IgD-negative memory B cell (primary cell): Measurements from ENCODE around the gene MAFB. TPM values are rescaled to one million over a fixed set of nuclear protein-coding genes. Genes with fewer than 3 reads are reported as not detected.
A peak's percentile ranks its signal among the peaks of the same experiment; 100 is the strongest.

ENCODE experiments used
- H3K27ac Mint-ChIP-seq, 3 donors: one replicate each; pipeline ENCODE4 v1.8.0; 2020 to 2022; ENCODE audit warnings: mild to moderate bottlenecking in 3 of 3, mixed read lengths in 3 of 3, moderate library complexity in 1 of 3
- H3K27me3 Mint-ChIP-seq: one replicate; pipeline ENCODE4 v1.8.0; 2021; ENCODE audit warnings: mixed read lengths
- H3K36me3 Mint-ChIP-seq: one replicate; pipeline ENCODE4 v1.8.0; 2020; ENCODE audit warnings: mild to moderate bottlenecking, mixed read lengths
- H3K4me1 Mint-ChIP-seq, 3 donors: one replicate each; pipeline ENCODE4 v1.8.0; 2020 to 2022; ENCODE audit warnings: mixed read lengths in 3 of 3, mild to moderate bottlenecking in 1 of 3
- H3K4me3 Mint-ChIP-seq, 4 donors: one replicate each; pipeline ENCODE4 v1.8.0; 2020 to 2022; ENCODE audit warnings: mild to moderate bottlenecking in 4 of 4, mixed read lengths in 4 of 4, moderate library complexity in 3 of 4
- H3K9me3 Mint-ChIP-seq, 3 donors: one replicate each; pipeline ENCODE4 v1.8.0; 2020 to 2021; ENCODE audit warnings: mixed read lengths in 3 of 3, mild to moderate bottlenecking in 1 of 3
- polyA plus RNA-seq: library from polyadenylated mRNA; unstranded; fragments of 300-500 nt; fragmentation: Illumina TruSeq; gene quantifications from one replicate; pipeline ENCODE4 v1.2.3, GENCODE V29; 2021

The MAFB gene
- polyA plus RNA-seq, 1 donor from 2014 or later, result not detected

GRCh38 chr20:40690836-40691565 is 2.0 kb upstream of the MAFB start:
- H3K9me3 Mint-ChIP-seq, result no peaks in the 10 kb centered on the region
- H3K36me3 Mint-ChIP-seq, result no peaks in the 10 kb centered on the region
- peaks cover 2 to 9% (median 7%) of the 10 kb centered on the region in 3 donors for H3K4me1 Mint-ChIP-seq
- peaks cover 73% of the 10 kb centered on the region for H3K27me3 Mint-ChIP-seq
- H3K27ac Mint-ChIP-seq, result peak overlapping the region in 2 of 3 donors; percentile 78 to 96
- H3K4me3 Mint-ChIP-seq, result peak overlapping the region in 2 of 4 donors; percentile 33 to 72

GRCh38 chr20:40689943-40690835 is 1.2 kb upstream of the MAFB start:
- Mint-ChIP-seq H3K27me3 (peaks cover 71% of the 10 kb centered on the region), H3K36me3 (no peaks in the 10 kb centered on the region), H3K4me1 (peaks cover 2 to 9% (median 7%) of the 10 kb centered on the region in 3 donors), H3K9me3 (no peaks in the 10 kb centered on the region), H3K27ac (peak overlapping the region in 2 of 3 donors; percentile 78 to 82), H3K4me3 (peak overlapping the region; percentile 79 to 93 (median 90))

GRCh38 chr20:40688129-40689099 is 622 bp downstream of the MAFB start:
- Mint-ChIP-seq H3K9me3 (no peaks in the 10 kb centered on the region), H3K27ac (no peak overlapping the region), H3K4me3 (peak overlapping the region in 3 of 4 donors; percentile 39 to 64 (median 49)), H3K4me1 (peaks cover 2 to 9% (median 7%) of the 10 kb centered on the region in 3 donors), H3K27me3 (peaks cover 69% of the 10 kb centered on the region), H3K36me3 (no peaks in the 10 kb centered on the region)

GRCh38 chr20:40687384-40688128 is 1.5 kb downstream of the MAFB start:
- Mint-ChIP-seq H3K36me3 (no peaks in the 10 kb centered on the region), H3K27me3 (peaks cover 66% of the 10 kb centered on the region), H3K4me3 (peak overlapping the region in 1 of 4 donors; percentile 39), H3K4me1 (peaks cover 2 to 11% (median 7%) of the 10 kb centered on the region in 3 donors), H3K27ac (no peak overlapping the region), H3K9me3 (no peaks in the 10 kb centered on the region)

- no peaks in the 10 kb centered on the region for H3K36me3 Mint-ChIP-seq
- no peaks in the 10 kb centered on the region for H3K9me3 Mint-ChIP-seq
- H3K4me1 Mint-ChIP-seq, result peaks cover 2 to 9% (median 7%) of the 10 kb centered on the region in 3 donors
- peaks cover 60% of the 10 kb centered on the region for H3K27me3 Mint-ChIP-seq
- H3K4me3 Mint-ChIP-seq, result peak overlapping the region in 2 of 4 donors; percentile 17 to 63
- H3K27ac Mint-ChIP-seq, result peak overlapping the region in 1 of 3 donors; percentile 84
These were observed 2.1 kb downstream of the MAFB start for GRCh38 chr20:40686893-40687292.

GRCh38 chr20:40686434-40686882 is 2.6 kb downstream of the MAFB start:
- no peaks in the 10 kb centered on the region for H3K9me3 Mint-ChIP-seq
- H3K27ac Mint-ChIP-seq, result peak overlapping the region in 1 of 3 donors; percentile 53
- H3K27me3 Mint-ChIP-seq, result peaks cover 56% of the 10 kb centered on the region
- peak overlapping the region in 2 of 4 donors; percentile 17 to 63 for H3K4me3 Mint-ChIP-seq
- peaks cover 2 to 7% (median 7%) of the 10 kb centered on the region in 3 donors for H3K4me1 Mint-ChIP-seq
- no peaks in the 10 kb centered on the region for H3K36me3 Mint-ChIP-seq

GRCh38 chr20:40685349-40685748 is 3.7 kb downstream of the MAFB start:
- Mint-ChIP-seq H3K36me3 (no peaks in the 10 kb centered on the region), H3K27me3 (peaks cover 46% of the 10 kb centered on the region), H3K4me3 (no peak overlapping the region), H3K9me3 (no peaks in the 10 kb centered on the region), H3K27ac (no peak overlapping the region), H3K4me1 (peaks cover 2 to 7% (median 7%) of the 10 kb centered on the region in 3 donors)

- Mint-ChIP-seq H3K4me1 (peaks cover 0 to 4% (median 0%) of the 10 kb centered on the region in 3 donors), H3K27ac (no peak overlapping the region)
These were observed 5.2 kb downstream of the MAFB start for GRCh38 chr20:40683894-40684268.

GRCh38 chr20:40683221-40683893 is 5.7 kb downstream of the MAFB start:
- Mint-ChIP-seq H3K36me3 (no peaks in the 10 kb centered on the region), H3K4me3 (no peak overlapping the region), H3K27ac (peak overlapping the region in 1 of 3 donors; percentile 31), H3K4me1 (peaks cover 0 to 4% (median 0%) of the 10 kb centered on the region in 3 donors), H3K9me3 (no peaks in the 10 kb centered on the region), H3K27me3 (peaks cover 44% of the 10 kb centered on the region)

More at GRCh38 chr20:40683894-40684268, 5.2 kb downstream of the MAFB start:
- H3K4me3 Mint-ChIP-seq, result peak overlapping the region in 1 of 4 donors; percentile 2
- peaks cover 47% of the 10 kb centered on the region for H3K27me3 Mint-ChIP-seq
- no peaks in the 10 kb centered on the region for H3K36me3 Mint-ChIP-seq
- no peaks in the 10 kb centered on the region for H3K9me3 Mint-ChIP-seq

GRCh38 chr20:40682104-40682981 is 6.7 kb downstream of the MAFB start:
- Mint-ChIP-seq H3K9me3 (peaks cover 0 to 1% (median 0%) of the 10 kb centered on the region in 3 donors), H3K27ac (no peak overlapping the region), H3K27me3 (peaks cover 40% of the 10 kb centered on the region), H3K36me3 (no peaks in the 10 kb centered on the region), H3K4me1 (peaks cover 0 to 4% (median 0%) of the 10 kb centered on the region in 3 donors), H3K4me3 (peak overlapping the region in 2 of 4 donors; percentile 9 to 52)

- Mint-ChIP-seq H3K4me3 (no peak overlapping the region), H3K4me1 (peaks cover 0 to 4% (median 0%) of the 10 kb centered on the region in 3 donors), H3K9me3 (peaks cover 0 to 1% (median 0%) of the 10 kb centered on the region in 3 donors), H3K27me3 (peaks cover 35% of the 10 kb centered on the region), H3K27ac (no peak overlapping the region), H3K36me3 (no peaks in the 10 kb centered on the region)
These were observed 7.4 kb downstream of the MAFB start for GRCh38 chr20:40681684-40682083.

- peaks cover 0 to 7% (median 0%) of the 10 kb centered on the region in 3 donors for H3K4me1 Mint-ChIP-seq
- no peak overlapping the region for H3K27ac Mint-ChIP-seq
- H3K9me3 Mint-ChIP-seq, result peaks cover 0 to 1% (median 0%) of the 10 kb centered on the region in 3 donors
- peaks cover 31% of the 10 kb centered on the region for H3K27me3 Mint-ChIP-seq
- no peaks in the 10 kb centered on the region for H3K36me3 Mint-ChIP-seq
- no peak overlapping the region for H3K4me3 Mint-ChIP-seq
These were observed 7.9 kb downstream of the MAFB start for GRCh38 chr20:40681165-40681564.
